Fibroblast of peridontal ligament (primary cell): ENCODE data around the gene SERBP1.

Source experiments
- DNase-seq: peaks from one replicate; pipeline ENCODE4 v3.0.0-alpha.2; 2010; ENCODE audit errors: extremely low read depth

Gene SERBP1

DNA sequence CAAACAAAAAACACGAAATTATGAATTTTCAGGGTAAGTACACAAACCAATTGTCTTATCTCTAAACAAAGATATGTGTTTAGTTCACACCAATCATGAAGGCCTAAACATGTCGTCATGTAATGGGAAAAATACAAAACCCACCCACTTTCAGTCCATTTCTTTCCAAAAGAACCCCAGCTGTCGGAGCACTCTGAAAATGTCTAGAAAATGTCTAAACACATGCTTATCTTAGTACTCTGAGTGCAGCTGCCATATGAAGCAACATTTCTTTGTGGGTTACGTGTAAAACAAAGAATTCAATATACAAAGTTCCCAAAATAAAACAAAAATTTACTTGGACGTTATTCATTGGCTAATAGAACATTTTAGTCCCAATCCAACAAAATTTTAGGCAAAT, 22.7 kb downstream of the SERBP1 start:
- peak; percentile 22 for DNase-seq

- DNase-seq: no peak
These were observed 24.5 kb downstream of the SERBP1 start for GRCh38 chr1:67405473-67406245.

DNA sequence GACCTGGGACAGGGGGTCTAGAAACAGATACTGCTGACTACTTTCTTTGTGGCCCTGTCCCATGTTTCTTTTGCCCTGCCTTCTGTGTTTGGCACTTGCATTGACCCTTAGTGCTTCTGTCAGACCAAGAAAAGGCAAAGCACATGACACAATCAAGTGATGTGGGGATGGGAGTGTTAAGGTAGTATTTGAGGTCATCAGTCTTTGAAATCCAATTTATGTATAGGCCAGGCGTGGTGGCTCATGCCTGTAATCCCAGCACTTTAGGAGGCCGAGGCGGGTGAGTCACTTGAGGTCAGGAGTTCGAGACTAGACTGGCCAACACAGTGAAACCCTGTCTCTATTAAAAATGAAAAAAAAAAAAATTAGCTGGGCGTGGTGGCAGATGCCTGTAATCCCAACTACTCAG, 26.0 kb downstream of the SERBP1 start:
- peak; percentile 24 for DNase-seq

DNA sequence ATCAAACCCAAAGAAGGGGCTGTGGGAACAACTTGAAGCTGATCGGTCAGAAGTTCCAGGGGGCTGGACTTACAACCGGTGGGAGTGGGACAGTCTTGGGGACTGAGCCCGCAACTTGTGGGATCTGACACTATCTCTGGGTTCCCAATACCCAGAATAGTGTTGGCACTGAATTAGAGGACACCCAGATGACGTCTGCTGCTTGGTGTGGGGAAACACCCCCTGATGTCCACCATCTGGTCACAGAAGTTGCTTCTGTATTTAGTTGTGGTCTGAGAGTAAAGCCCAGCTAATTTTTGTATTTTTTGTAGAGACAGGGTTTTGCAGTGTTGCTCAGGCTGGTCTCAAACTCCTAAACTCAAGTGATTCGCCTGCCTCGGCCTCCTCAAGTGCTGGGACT, 28.8 kb downstream of the SERBP1 start:
- DNase-seq: peak; percentile 11

DNA sequence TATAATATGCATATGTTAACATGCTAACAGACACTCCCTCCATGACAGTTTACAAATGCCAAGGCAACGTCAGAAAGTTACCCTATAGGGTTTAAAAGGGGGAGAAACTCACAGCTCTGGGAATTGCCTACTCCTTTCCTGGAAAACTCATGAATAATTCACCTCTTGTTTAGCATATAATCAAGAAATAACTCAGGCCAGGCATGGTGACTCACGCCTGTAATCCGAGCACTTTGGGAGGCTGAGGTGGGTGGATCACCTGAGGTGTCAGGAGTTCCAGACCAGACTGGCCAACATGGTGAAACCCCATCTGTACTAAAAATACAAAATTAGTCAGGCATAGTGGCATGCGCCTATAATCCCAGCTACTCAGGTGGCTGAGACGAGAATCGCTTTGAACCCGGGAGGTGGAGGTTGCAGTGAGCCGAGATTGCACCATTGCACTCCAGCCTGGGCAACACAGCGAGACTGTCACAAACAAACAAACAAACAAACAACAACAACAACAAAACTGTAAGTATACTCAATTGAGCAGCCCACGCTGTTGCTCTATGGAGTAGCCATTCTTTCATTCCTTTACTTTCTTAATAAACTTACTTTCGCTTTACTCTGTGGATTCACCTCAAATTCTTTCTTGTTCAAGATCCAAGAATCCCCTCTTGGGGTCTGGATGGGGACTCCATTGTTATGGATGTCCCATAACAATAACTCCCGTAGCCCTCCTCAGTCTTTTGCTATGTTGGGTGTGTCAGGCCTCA, 30.0 kb downstream of the SERBP1 start:
- peak; percentile 10 for DNase-seq

DNA sequence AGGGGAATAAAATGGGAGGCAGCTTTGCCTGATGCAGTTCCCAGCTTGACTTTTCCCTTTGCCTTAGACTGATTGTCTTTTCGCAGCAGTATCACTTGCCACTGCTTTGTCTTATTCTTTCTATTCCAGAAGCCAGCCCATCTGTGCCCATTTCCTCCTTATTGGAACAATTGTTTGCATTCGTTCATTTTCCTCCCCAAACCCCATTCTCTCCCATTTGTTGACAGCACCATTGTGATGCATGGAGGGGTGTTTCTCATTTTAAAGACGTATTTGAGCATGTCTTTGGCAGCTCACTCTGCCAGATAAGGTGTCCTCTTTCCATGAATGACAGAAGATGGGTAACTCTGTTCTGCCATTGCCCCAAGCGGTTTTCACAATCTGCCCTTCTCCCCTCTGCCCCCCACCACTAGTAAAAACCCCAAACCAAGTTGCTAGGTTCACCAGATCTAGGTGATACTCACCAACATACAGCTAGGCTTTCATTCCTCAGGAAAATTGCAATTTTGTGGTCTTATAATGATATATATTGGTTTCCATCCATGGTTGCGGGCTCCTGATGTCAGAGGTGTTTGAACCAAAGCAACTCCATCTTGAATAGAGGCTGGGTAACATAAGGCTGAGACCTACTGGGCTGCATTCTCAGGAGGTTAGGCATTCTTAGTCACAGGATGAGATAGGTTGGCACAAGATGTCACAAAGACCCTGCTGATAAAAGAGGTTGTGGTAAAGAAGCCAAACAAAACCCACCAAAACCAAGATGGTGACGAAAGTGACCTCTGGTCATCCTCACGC, 30.8 kb downstream of the SERBP1 start:
- no peak for DNase-seq

DNA sequence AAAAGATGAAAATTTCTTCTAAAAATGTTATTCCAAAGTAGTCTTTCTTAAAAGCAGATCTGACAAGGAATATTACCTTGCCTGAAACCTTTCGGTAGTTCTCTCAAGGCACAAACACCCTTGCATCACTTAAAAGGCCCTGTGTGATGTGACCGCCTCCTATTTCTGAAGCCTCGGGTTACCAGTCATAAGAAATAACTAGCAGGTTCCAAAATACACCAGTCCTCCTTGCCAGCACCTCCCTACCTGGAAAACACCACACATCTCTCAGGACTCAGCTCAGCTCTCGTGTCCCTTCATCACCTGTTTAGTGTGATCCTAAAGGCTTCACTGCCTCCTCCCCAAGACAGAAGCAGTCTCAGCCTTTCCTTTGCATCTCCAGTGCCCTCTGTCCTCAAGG, 35.7 kb downstream of the SERBP1 start:
- no peak for DNase-seq

DNA sequence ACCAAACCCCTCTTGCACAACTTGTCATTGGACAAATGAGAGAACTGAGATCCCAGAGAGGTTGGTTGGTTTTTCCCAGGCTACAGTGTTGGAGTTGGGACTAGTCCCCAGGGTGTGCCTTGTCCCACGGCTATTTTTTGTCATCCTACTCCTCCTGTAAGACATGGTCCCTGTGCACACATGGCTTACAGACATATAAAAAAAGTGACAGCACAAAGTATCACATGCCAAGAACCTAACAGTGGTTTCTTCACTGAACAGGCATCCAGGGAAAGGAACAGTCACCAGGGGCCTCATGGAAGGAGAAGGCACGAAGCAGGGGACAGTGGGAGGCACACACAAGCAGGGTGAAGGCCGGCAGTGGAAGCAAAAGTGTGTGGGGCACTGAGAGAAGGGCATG, 36.5 kb downstream of the SERBP1 start:
- no peak for DNase-seq

DNA sequence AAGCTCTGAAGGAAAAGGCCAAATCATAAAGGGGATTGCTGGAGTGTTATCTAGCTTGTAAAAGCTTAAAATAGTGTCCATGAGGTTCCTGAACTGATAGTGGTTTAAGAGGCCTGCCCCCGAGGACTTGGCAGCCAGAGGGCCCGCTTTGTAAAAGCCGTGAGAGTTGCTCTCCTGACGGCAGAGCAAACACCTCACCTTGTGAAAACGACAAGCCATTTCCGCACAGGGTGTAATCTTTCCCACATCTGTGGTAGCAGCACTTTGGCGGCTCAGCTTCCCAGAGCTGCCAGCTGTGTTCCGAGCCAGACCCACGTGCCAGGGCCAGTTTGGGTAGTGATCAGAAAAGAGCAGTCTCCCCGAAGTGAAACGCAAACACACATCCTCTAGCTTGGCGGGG, 37.0 kb downstream of the SERBP1 start:
- no peak for DNase-seq

GRCh38 chr1:67390041-67390887, 39.9 kb downstream of the SERBP1 start:
- DNase-seq: peak; percentile 91

GRCh38 chr1:67383999-67384638, 46.1 kb downstream of the SERBP1 start:
- DNase-seq: no peak

GRCh38 chr1:67382292-67382691, 47.9 kb downstream of the SERBP1 start:
- DNase-seq: peak; percentile 60

- DNase-seq: no peak
These were observed 49.0 kb downstream of the SERBP1 start for GRCh38 chr1:67381154-67381553.

GRCh38 chr1:67377253-67377652, 52.9 kb downstream of the SERBP1 start:
- no peak for DNase-seq

DNA sequence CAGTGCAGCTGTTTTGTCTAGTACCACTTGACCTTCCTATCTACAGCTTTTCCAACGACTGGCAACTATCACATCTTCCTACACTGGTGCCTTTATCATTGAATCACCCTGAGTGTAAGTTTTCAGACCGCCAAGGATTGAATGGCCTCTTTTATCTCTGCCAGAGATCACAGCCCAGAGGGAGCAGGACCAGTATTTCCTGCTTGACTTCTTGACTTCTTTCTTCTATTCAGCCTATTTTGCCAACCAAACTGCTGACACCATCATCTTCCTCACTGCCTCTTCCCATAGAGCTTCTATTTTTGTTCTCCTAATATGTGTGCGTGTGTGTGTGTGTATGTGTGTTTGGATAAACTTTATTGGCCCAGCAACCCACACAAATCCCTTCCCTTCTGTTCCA, 53.8 kb downstream of the SERBP1 start:
- DNase-seq: no peak

- no peak for DNase-seq
These were observed 57.3 kb downstream of the SERBP1 start for GRCh38 chr1:67372898-67373297.

- peak; percentile 9 for DNase-seq
These were observed 58.1 kb downstream of the SERBP1 start for GRCh38 chr1:67372136-67372535.

GRCh38 chr1:67371681-67372080, 58.5 kb downstream of the SERBP1 start:
- no peak for DNase-seq

DNA sequence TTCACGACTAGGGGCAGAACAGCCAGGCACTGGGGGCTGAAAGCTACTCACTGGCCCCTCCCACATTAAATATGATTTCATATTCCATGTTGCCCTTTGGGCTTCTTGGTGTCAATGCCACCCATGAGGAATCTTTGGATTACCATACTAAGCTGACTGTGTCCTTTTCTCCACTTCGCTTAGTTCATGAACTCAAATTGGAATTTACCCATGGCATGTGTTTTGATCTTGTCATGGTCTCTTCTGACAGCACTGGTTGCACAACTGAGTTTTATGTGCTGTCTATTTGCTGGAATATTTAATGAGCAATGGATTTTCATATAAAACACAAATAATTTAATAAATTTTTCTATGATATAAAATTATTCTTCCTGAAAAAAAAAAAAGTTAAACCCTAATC, 59.2 kb downstream of the SERBP1 start:
- no peak for DNase-seq

DNA sequence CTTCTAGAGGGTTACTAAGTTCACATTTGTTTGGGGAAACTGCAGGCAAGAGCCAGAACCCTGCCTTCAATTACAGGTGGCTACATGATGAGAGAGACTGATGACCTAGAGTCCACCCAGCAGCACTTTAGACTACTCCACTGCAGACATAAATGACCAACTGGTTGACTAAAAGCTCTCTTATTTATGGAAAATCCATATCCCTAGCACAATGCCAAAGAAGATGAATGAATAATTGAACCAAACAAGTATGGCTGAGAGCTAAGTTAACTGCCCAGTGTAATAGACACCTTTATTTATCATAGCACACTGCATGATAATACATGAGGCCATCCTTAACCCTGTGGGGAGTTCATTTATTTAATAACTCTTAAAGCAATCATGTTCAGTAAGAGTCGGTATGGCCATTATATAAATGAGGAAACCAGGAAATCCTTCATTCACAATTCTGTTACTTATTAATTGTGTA, 62.1 kb downstream of the SERBP1 start:
- DNase-seq: no peak
